Esophagus squamous epithelium (tissue), 4 donors: ENCODE data around the gene PHGDH.
"Not testable (repeated sequence)": the region's sequence is repeated elsewhere in the genome, so short reads cannot be mapped to it uniquely, and the experiment has no call there.

Experiments
- POLR2A ChIP-seq, 4 donors: fragments of 450-650 bp; IDR thresholded peaks; one replicate each; pipeline ENCODE4 v1.6.1; 2017; ENCODE audit warnings: antibody characterized with exemption in 4 of 4, mild to moderate bottlenecking in 4 of 4, moderate library complexity in 3 of 4
- TF ChIP-seq, protein P1 (sequence below), 6 experiments: fragments of 450-650 bp in 4 of 6; fragments of 200-600 bp in 2 of 6; sonication (generic) in 2 of 6; IDR thresholded peaks; one replicate each; pipeline ENCODE4 v1.5.1; 2016 to 2019; ENCODE audit warnings: antibody characterized with exemption in 6 of 6, mild to moderate bottlenecking in 4 of 6, moderate library complexity in 4 of 6

DNA sequence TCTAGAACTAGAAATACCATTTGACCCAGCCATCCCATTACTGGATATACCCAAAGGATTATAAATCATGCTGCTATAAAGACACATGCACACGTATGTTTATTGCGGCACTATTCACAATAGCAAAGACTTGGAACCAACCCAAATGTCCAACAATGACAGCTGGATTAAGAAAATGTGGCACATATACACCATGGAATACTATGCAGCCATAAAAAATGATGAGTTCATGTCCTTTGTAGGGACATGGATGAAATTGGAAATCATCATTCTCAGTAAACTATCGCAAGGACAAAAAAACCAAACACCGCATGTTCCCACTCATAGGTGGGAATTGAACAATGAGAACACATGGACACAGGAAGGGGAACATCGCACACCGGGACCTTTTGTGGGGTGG lies 5.1 kb upstream of the PHGDH start:
- TF ChIP-seq, protein P1, sequence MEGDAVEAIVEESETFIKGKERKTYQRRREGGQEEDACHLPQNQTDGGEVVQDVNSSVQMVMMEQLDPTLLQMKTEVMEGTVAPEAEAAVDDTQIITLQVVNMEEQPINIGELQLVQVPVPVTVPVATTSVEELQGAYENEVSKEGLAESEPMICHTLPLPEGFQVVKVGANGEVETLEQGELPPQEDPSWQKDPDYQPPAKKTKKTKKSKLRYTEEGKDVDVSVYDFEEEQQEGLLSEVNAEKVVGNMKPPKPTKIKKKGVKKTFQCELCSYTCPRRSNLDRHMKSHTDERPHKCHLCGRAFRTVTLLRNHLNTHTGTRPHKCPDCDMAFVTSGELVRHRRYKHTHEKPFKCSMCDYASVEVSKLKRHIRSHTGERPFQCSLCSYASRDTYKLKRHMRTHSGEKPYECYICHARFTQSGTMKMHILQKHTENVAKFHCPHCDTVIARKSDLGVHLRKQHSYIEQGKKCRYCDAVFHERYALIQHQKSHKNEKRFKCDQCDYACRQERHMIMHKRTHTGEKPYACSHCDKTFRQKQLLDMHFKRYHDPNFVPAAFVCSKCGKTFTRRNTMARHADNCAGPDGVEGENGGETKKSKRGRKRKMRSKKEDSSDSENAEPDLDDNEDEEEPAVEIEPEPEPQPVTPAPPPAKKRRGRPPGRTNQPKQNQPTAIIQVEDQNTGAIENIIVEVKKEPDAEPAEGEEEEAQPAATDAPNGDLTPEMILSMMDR (IDR thresholded peaks at IDR 0.05): not testable (repeated sequence)
- not testable (repeated sequence) for TF ChIP-seq POLR2A (IDR thresholded peaks at IDR 0.05)
